Measurements from ENCODE around the gene C4orf50.
"Not testable (repeated sequence)": the region's sequence is repeated elsewhere in the genome, so short reads cannot be mapped to it uniquely, and the experiment has no call there.

The C4orf50 gene

GRCh38 chr4:5863461-5864113 is 154.6 kb downstream of the C4orf50 start:
- no peak for TF ChIP-seq CTCF (IDR thresholded peaks at IDR 0.05; ENCODE audit: low read depth, low read length)
- no peak for TF ChIP-seq EZH2phosphoT487 (IDR thresholded peaks at IDR 0.05; ENCODE audit: low read depth)
- Histone ChIP-seq H3K27ac (ENCODE audit: low read length) (no peak overlapping the region), H3K4me3 (ENCODE audit: low read length) (no peak overlapping the region), H3K4me1 (ENCODE audit: low read length) (0 out of 2 replicates have a peak, but pooled peaks cover 6% of the 10 kb centered on the region), H3K9ac (ENCODE audit: low read length) (no peak overlapping the region), H3K36me3 (replicated peaks; ENCODE audit: low read depth, low read length) (no peaks in the 10 kb centered on the region), H4K20me1 (ENCODE audit: insufficient read depth, low read length) (no peaks in the 10 kb centered on the region), H3K9me3 (ENCODE audit: insufficient read depth, low read length) (no peaks in the 10 kb centered on the region), H3K79me2 (ENCODE audit: low read length) (no peaks in the 10 kb centered on the region), H3K4me2 (ENCODE audit: low read length) (no peak overlapping the region), H2AFZ (ENCODE audit: low read depth, low read length) (no peak overlapping the region), H3K27me3 (ENCODE audit: low read depth, low read length) (peaks cover 5% of the 10 kb centered on the region)

DNA sequence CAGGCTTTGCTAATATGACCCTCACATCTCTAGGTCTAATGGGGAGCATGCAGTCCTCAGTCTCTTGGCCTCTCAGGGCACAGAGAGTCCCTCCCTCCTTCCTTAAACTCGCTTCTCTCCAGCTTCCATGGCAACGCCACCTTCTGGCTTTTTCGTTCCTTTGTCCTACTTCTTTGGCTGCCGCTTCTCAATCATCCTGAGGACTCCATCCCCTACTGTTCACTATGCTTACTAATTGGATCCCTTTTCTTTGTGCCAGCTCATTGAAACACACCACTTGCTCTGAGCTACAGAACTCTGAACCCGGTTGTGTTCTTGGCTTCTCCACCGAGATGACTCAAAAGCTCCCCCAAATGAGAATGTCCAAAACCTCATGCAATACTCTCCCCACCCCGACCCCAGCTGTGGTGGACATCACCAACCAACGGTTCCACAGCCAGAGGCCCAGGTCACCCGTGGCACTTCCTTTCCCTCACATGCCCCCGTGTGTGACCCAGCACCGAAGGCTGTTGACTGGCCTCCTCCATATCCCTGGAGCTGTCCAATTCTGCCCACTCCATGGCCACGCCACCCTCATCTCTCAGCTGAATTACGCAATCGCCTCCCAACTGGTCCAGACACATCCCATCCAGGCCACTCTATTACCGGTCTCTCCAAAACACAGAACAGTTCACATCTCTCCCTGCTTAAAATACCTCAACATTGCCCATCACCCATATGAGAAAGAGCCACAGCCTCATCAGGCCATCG is 160.0 kb downstream of the C4orf50 start:
- Histone ChIP-seq H3K27me3 (ENCODE audit: low read depth, low read length) (peaks cover 5% of the 10 kb centered on the region; the same call in 1 of the 2 replicates), H3K79me2 (ENCODE audit: low read length) (no peaks in the 10 kb centered on the region), H3K9me3 (ENCODE audit: insufficient read depth, low read length) (no peaks in the 10 kb centered on the region), H3K4me2 (ENCODE audit: low read length) (no peak overlapping the region), H3K27ac (ENCODE audit: low read length) (no peak overlapping the region), H3K4me3 (ENCODE audit: low read length) (no peak overlapping the region), H4K20me1 (ENCODE audit: insufficient read depth, low read length) (no peaks in the 10 kb centered on the region), H2AFZ (ENCODE audit: low read depth, low read length) (no peak overlapping the region), H3K4me1 (ENCODE audit: low read length) (0 out of 2 replicates have a peak, but pooled peaks cover under 1% of the 10 kb centered on the region), H3K36me3 (replicated peaks; ENCODE audit: low read depth, low read length) (no peaks in the 10 kb centered on the region), H3K9ac (ENCODE audit: low read length) (no peak overlapping the region)
- TF ChIP-seq EZH2phosphoT487 (IDR thresholded peaks at IDR 0.05; ENCODE audit: low read depth) (no peak), CTCF (IDR thresholded peaks at IDR 0.05; ENCODE audit: low read depth, low read length) (no peak)

- TF ChIP-seq EZH2phosphoT487 (IDR thresholded peaks at IDR 0.05; ENCODE audit: low read depth) (no peak), CTCF (IDR thresholded peaks at IDR 0.05; ENCODE audit: low read depth, low read length) (no peak)
- H3K9ac ChIP-seq (ENCODE audit: low read length) = no peak overlapping the region
Measured at GRCh38 chr4:5857199-5857598, 161.0 kb downstream of the C4orf50 start.

DNA sequence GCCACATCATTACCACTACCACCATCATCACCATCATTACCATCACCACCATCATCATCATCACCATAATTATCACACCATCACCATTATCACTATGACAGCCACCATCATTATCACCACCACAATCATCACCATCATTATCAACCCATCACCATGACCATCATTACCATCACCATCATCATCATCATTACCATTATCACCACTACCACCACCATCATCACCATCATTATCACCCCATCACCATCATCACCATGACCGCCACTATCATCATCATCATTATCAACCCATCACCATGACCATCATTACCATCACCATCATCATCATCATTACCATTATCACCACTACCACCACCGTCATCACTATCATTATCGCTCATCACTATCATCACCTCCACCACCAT is 161.9 kb downstream of the C4orf50 start:
- H3K36me3 ChIP-seq (replicated peaks; ENCODE audit: low read depth, low read length) = not testable (repeated sequence)

More at GRCh38 chr4:5857199-5857598, 161.0 kb downstream of the C4orf50 start:
- Histone ChIP-seq H3K27ac (ENCODE audit: low read length) (no peak overlapping the region), H3K36me3 (replicated peaks; ENCODE audit: low read depth, low read length) (no peaks in the 10 kb centered on the region), H3K4me3 (ENCODE audit: low read length) (no peak overlapping the region), H3K27me3 (ENCODE audit: low read depth, low read length) (peaks cover under 1% of the 10 kb centered on the region; the same call in 1 of the 2 replicates), H3K4me2 (ENCODE audit: low read length) (no peak overlapping the region), H3K9me3 (ENCODE audit: insufficient read depth, low read length) (no peaks in the 10 kb centered on the region), H3K4me1 (ENCODE audit: low read length) (no peaks in the 10 kb centered on the region), H3K79me2 (ENCODE audit: low read length) (no peaks in the 10 kb centered on the region), H2AFZ (ENCODE audit: low read depth, low read length) (no peak overlapping the region), H4K20me1 (ENCODE audit: insufficient read depth, low read length) (no peaks in the 10 kb centered on the region)

More for the DNA sequence above, 161.9 kb downstream of the C4orf50 start:
- H2AFZ ChIP-seq (ENCODE audit: low read depth, low read length); H4K20me1 ChIP-seq (ENCODE audit: insufficient read depth, low read length); H3K79me2 ChIP-seq (ENCODE audit: low read length); H3K9ac ChIP-seq (ENCODE audit: low read length); H3K27ac ChIP-seq (ENCODE audit: low read length); H3K9me3 ChIP-seq (ENCODE audit: insufficient read depth, low read length); H3K27me3 ChIP-seq (ENCODE audit: low read depth, low read length); H3K4me2 ChIP-seq (ENCODE audit: low read length); H3K4me1 ChIP-seq (ENCODE audit: low read length); H3K4me3 ChIP-seq (ENCODE audit: low read length): not testable (repeated sequence)
